Activated T-cell treated with anti-CD3 and anti-CD28 coated beads, Interleukin-2, amount 50 U/mL, for 48 hours (primary cell): ENCODE results near the gene NSL1.

Experiments
- DNase-seq, 2 experiments: peaks; one replicate each; pipeline ENCODE4 v3.0.0-alpha.2; 2020

The NSL1 gene

GRCh38 chr1:212683357-212683722 lies 108.2 kb downstream of the NSL1 start:
- peak; percentile 79 to 81 for DNase-seq

DNA sequence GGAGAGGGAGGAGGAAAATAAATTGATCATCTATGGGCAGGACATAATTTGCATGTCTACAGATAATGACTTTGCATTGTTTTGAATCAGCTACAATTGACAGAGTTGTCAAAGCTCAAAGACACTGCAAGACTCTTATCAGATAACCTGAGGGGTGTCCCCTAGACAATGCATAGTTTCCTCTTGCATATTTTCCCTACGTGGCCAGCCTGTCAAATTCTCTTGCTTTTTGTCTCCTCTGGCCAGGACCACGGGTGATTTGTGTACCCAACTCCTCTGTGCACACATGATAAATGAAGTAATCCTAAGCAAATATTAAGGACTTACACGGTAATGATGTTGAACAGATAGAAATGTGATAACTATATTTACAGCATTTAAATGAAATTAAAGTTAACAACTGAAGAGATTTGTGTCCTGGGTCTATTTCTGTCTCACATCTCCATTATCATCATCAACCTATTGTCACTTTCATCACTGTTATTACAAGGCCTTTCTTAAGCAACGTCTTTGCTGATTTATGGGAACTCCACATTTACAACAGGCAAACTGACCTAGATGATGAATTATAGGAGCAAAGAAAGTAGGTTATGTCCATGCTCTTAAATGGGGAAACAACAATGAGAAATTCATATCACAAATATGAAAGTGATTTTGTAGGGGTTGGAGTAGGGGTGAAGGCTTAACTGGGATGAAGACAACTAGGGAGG lies 110.7 kb downstream of the NSL1 start:
- no peak for DNase-seq

DNA sequence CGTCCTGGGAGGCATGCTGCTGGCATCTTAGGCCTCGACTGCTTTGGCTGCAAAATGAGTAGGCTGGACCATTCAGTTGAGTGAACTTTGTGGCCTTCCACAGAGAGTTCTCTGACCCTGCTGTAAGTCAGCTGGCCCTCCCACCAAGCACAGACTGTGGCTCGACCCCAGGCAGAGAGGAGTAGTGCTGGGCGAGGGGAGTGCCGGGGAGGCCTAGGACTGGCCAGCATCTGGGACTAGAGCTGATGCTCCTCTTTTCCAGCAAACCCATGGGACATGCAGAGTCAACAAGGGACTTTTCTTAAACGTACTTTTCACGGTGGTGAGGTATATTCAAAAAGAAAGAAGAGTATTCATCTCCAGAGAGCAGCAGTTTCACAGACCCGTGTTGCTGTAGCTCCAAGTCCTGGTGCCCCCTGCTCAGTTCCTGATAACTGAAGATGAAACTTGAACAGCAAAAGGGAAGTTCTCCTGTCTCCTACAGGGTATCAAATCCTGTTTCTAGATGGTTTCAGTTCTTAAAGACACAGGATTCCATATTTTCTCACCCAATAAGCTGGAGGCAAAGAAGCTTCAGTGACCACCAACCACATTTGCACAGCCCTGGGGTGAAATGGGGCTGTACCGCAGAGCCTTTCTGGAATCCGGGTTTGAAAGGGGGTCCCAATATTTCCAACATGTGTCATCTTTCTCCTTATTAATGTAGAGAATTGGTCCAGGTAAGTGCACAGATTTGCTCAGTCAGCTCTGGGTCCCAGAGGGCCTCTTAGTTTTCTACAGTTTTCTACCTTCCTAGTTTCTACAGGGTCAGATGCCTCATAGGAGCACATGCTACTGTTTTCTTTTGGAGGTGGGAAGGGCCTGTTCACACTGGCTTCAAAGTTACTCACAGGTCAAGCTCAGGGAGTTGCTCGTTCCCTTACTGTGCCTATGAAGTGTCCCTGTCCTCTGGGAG lies 112.8 kb downstream of the NSL1 start:
- DNase-seq = peak; percentile 73 to 75

GRCh38 chr1:212677573-212677972 lies 114.0 kb downstream of the NSL1 start:
- DNase-seq = no peak

DNA sequence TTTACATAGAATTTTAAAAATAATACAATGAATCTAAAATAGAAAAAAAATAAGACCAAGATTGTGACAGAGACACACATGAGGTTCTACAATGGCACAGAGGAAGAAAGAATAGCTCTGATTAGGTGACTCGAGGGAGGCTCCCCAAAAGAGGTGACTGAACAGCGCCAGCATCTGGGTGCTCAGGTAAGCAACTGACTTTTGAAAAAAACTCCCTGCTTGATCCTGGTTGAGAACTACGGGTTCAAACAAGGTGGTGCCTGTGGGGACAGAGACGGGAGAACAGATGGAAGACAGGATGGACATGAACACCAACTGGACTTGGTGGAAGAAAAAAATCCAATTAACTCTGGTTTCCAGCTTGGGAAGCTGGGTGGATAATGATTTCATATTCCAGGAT lies 114.4 kb downstream of the NSL1 start:
- no peak for DNase-seq
